Effector memory CD4-positive, alpha-beta T cell (primary cell): ENCODE results near the gene ZEB1.
"Not testable (repeated sequence)": the region's sequence is repeated elsewhere in the genome, so short reads cannot be mapped to it uniquely, and the experiment has no call there.

Source experiments
- DNase-seq, 3 donors: peaks; one replicate each; pipeline ENCODE4 v3.0.0-alpha.2; 2020
- H3K27ac ChIP-seq: 2 replicates; pipeline ENCODE4 v1.7.0; 2013; ENCODE audit warnings: mild to moderate bottlenecking, low read length, moderate library complexity; ENCODE audit not compliant: insufficient read depth, poor library complexity, severe bottlenecking
- H3K27me3 ChIP-seq: replicated peaks from 2 replicates; pipeline ENCODE4 v1.7.0; 2013; ENCODE audit warnings: mild to moderate bottlenecking, low read length; ENCODE audit not compliant: insufficient read depth, control insufficient read depth, poor library complexity, severe bottlenecking
- H3K36me3 ChIP-seq: 2 replicates; pipeline ENCODE4 v1.7.0; 2013; ENCODE audit warnings: mild to moderate bottlenecking, low read length, moderate library complexity; ENCODE audit not compliant: control insufficient read depth, insufficient read depth
- H3K4me1 ChIP-seq: 2 replicates; pipeline ENCODE4 v1.7.0; 2013; ENCODE audit warnings: low read length, mild to moderate bottlenecking; ENCODE audit not compliant: control insufficient read depth, insufficient read depth, poor library complexity, severe bottlenecking
- H3K4me3 ChIP-seq: 2 replicates; pipeline ENCODE4 v1.7.0; 2013; ENCODE audit warnings: low read length, low read depth, mild to moderate bottlenecking; ENCODE audit not compliant: insufficient read depth, poor library complexity, severe bottlenecking
- H3K9me3 ChIP-seq: 2 replicates; pipeline ENCODE4 v1.7.0; 2013; ENCODE audit warnings: mild to moderate bottlenecking, low read length, moderate library complexity; ENCODE audit not compliant: control insufficient read depth

Gene ZEB1

DNA sequence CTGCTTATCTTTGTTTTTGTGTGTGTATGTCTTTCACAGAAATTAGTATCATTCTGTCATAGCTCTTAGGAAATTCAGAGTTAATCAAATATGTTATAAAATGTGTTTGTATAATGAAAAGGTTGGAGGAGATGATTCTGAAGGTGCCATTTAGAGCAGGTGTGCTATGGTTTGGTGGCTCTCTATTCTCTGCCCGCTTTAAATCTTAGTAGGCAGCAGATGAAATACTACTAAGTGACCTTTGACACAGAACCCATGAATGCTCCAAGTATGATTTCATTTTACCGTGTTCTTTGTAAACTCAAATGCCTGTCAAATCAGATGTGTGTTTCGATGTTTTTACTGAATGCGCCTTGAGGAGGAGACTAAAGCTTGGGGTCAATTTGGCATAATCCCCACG, 24.5 kb downstream of the ZEB1 start:
- peaks cover 14% of the 10 kb centered on the region for H3K4me1 ChIP-seq
- H3K36me3 ChIP-seq, result no peaks in the 10 kb centered on the region
- no peaks in the 10 kb centered on the region for H3K9me3 ChIP-seq
- no peaks in the 10 kb centered on the region for H3K27me3 ChIP-seq
- no peak overlapping the region for H3K4me3 ChIP-seq
- DNase-seq, result no peak
- no peak overlapping the region for H3K27ac ChIP-seq

DNA sequence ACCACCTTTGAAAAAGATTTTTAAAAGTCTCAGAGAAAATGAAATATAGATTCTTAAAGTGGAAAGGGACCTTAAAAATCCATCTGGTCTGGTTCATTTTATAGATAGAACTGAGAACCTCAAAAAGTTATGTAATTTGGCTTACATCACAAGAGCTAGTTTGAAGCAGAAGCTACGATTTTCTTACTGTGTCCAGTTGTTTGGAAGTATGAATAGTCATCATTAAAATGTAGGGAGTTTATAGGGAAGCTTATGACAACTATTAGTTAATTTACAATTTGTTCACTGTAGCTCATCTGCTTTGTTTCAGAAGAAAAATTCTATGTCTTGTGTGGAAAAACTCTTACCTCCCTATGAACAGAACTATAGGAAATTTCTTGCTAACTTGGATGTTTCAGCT, 26.9 kb downstream of the ZEB1 start:
- Histone ChIP-seq H3K9me3 (no peaks in the 10 kb centered on the region), H3K36me3 (no peaks in the 10 kb centered on the region), H3K27ac (no peak overlapping the region), H3K4me1 (peaks cover 14% of the 10 kb centered on the region), H3K27me3 (no peaks in the 10 kb centered on the region), H3K4me3 (no peak overlapping the region)
- no peak for DNase-seq

DNA sequence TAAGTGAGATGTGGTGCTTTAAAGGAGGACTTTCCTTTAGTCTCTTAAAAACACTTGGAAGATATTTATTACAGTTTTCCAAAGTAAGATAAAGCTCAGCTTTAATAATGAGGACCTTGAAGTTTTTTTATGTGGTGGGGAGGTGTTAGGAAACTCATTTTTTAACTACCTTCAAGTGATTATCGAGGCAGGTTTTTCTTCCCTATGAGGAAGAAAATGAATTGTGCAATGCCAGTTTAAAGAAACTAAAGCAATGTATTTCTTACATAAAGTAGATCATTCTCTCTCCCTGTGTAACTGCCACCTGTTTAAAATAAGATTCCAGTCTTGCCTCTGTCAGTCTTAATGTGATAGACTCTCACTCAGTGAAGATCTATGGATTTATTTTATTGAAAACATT, 27.9 kb downstream of the ZEB1 start:
- Histone ChIP-seq H3K4me1 (peaks cover 14% of the 10 kb centered on the region), H3K27me3 (no peaks in the 10 kb centered on the region), H3K27ac (no peak overlapping the region), H3K9me3 (no peaks in the 10 kb centered on the region), H3K36me3 (no peaks in the 10 kb centered on the region), H3K4me3 (no peak overlapping the region)
- DNase-seq, result no peak

DNA sequence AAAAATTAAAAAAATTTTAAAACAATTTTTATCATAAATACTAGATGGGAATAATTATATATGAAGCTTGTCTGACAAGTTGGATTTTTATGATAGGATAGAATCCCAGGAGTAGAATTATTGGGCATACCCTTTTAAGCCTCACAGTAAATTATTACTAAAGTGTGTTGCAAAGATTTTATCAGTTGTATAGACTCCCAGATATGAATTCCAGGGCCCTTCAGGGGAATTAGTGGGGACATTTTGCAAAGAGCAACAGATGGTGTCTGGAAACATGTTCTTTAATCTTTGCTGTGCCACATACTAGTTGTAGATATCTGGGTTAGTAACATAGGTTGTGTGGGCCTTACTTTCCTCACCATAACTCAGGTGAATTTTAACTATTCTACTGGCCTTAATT, 28.7 kb downstream of the ZEB1 start:
- H3K27ac ChIP-seq, result no peak overlapping the region

GRCh38 chr10:31350891-31351290, 31.9 kb downstream of the ZEB1 start:
- Histone ChIP-seq H3K27ac (no peak overlapping the region), H3K4me1 (peaks cover 5% of the 10 kb centered on the region)

More for the DNA sequence above, 28.7 kb downstream of the ZEB1 start:
- H3K4me1 ChIP-seq, result peaks cover 7% of the 10 kb centered on the region
- H3K36me3 ChIP-seq, result no peaks in the 10 kb centered on the region
- no peak for DNase-seq
- H3K9me3 ChIP-seq, result no peaks in the 10 kb centered on the region
- H3K4me3 ChIP-seq, result no peak overlapping the region
- no peaks in the 10 kb centered on the region for H3K27me3 ChIP-seq

DNA sequence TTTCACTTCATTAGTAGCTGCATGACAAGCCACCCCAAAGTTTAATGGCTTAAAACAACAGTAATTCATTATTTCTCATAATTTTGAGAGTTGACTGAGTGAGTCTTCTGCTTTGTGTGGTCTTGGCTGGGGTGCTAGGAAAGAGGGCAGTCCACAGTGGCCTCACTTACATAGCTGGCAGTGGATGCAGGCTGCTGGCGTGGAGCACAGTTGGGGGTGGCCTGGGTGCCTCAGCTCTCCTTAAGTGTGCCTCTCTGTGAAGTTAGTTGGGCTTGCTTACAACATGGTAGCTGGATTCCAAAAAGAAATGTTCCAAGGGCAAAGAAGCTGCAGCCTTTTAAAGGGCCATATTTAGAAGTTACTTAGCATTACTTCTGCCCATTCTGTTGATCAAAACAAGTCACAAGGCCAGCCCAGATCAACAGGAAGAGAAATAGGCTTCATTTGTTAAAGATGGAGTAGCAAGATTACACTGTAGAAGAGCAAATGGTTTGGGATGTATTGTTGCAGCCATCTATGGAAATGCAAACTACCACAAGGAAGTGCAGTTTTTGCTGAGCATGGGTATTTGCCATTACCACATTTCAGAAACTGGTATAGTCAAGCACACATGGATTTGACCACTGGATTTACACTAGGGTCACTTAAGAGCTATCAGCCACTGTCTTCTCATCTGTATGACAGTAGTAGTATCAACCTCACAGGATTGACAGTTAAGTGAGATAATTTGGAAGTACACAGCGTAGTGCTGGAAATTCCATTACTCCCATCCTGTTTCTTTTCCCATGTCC, 33.6 kb downstream of the ZEB1 start:
- DNase-seq, result no peak
- no peaks in the 10 kb centered on the region for H3K27me3 ChIP-seq
- H3K4me3 ChIP-seq, result no peak overlapping the region
- no peaks in the 10 kb centered on the region for H3K36me3 ChIP-seq
- H3K27ac ChIP-seq, result no peak overlapping the region
- peaks cover 4% of the 10 kb centered on the region for H3K4me1 ChIP-seq
- H3K9me3 ChIP-seq, result no peaks in the 10 kb centered on the region

More at GRCh38 chr10:31350891-31351290, 31.9 kb downstream of the ZEB1 start:
- H3K9me3 ChIP-seq, result no peaks in the 10 kb centered on the region
- H3K4me3 ChIP-seq, result no peak overlapping the region
- DNase-seq, result no peak
- no peaks in the 10 kb centered on the region for H3K27me3 ChIP-seq
- no peaks in the 10 kb centered on the region for H3K36me3 ChIP-seq

DNA sequence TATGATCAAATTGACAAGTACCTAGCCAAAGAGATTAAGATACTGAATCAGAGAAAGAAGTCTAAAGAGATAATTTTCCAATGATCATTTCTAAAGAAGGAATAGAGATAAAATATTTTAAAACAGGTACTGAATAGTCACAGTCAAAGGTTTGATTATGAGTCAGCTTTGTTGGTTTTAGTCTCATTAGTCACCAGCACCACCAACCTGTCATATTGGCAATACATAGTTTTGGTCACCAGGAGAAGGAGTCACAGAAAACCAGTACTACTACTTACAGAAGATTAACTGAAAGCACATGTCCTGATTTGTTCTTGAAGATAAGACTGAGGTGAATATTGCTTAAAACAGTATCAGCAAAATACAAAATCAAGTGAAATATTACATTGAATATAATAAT, 34.6 kb downstream of the ZEB1 start:
- H3K4me1 ChIP-seq, result no peaks in the 10 kb centered on the region
- no peaks in the 10 kb centered on the region for H3K27me3 ChIP-seq
- no peak overlapping the region for H3K4me3 ChIP-seq
- no peaks in the 10 kb centered on the region for H3K9me3 ChIP-seq
- no peak for DNase-seq
- no peaks in the 10 kb centered on the region for H3K36me3 ChIP-seq
- H3K27ac ChIP-seq, result no peak overlapping the region

GRCh38 chr10:31358688-31359330, 39.8 kb downstream of the ZEB1 start:
- H3K9me3 ChIP-seq, result no peaks in the 10 kb centered on the region
- H3K27me3 ChIP-seq, result no peaks in the 10 kb centered on the region
- H3K27ac ChIP-seq, result no peak overlapping the region
- no peaks in the 10 kb centered on the region for H3K4me1 ChIP-seq
- H3K4me3 ChIP-seq, result no peak overlapping the region
- DNase-seq, result no peak
- H3K36me3 ChIP-seq, result no peaks in the 10 kb centered on the region

- Histone ChIP-seq H3K36me3 (no peaks in the 10 kb centered on the region), H3K9me3 (no peaks in the 10 kb centered on the region), H3K27me3 (no peaks in the 10 kb centered on the region), H3K4me3 (no peak overlapping the region), H3K27ac (no peak overlapping the region), H3K4me1 (no peaks in the 10 kb centered on the region)
- DNase-seq, result no peak
Measured at GRCh38 chr10:31359979-31360378, 41.0 kb downstream of the ZEB1 start.

GRCh38 chr10:31361475-31361874, 42.5 kb downstream of the ZEB1 start:
- not testable (repeated sequence) for H3K4me3 ChIP-seq, H3K9me3 ChIP-seq, H3K27ac ChIP-seq, H3K36me3 ChIP-seq, H3K4me1 ChIP-seq, DNase-seq, H3K27me3 ChIP-seq
